Neural crest cell (in vitro differentiated cells): ENCODE measurements around the gene MEX3D. TPM values are rescaled to one million over a fixed set of nuclear protein-coding genes. Genes with fewer than 3 reads are reported as not detected.

Experiments
- DNase-seq: peaks from one replicate; pipeline ENCODE4 v3.0.0; 2021; ENCODE audit warnings: low read depth, mixed read lengths, low spot score
- H3K27ac Mint-ChIP-seq: one replicate; pipeline ENCODE4 v1.8.0; 2021; ENCODE audit warnings: mild to moderate bottlenecking, mixed read lengths; ENCODE audit not compliant: unreplicated experiment
- H3K27me3 Mint-ChIP-seq: 2 replicates; pipeline ENCODE4 v1.8.0; 2021; ENCODE audit warnings: low read depth, mild to moderate bottlenecking, mixed read lengths
- H3K36me3 Mint-ChIP-seq: 2 replicates; pipeline ENCODE4 v1.8.0; 2021; ENCODE audit warnings: low read depth, mild to moderate bottlenecking, mixed read lengths
- H3K4me1 Mint-ChIP-seq: 2 replicates; pipeline ENCODE4 v1.8.0; 2021; ENCODE audit warnings: mixed read lengths
- H3K4me3 Mint-ChIP-seq: one replicate; pipeline ENCODE4 v1.8.0; 2021; ENCODE audit warnings: mild to moderate bottlenecking, mixed read lengths
- H3K9me3 Mint-ChIP-seq: 2 replicates; pipeline ENCODE4 v1.8.0; 2021; ENCODE audit warnings: mixed read lengths
- CTCF ChIP-seq: fragments of 200-600 bp; sonication (generic); conservative IDR thresholded peaks from 2 replicates; pipeline ENCODE4 v1.5.0; 2021; ENCODE audit warnings: antibody characterized with exemption, mild to moderate bottlenecking
- total RNA-seq: library from RNA; stranded (reverse); gene quantifications from 2 replicates; pipeline ENCODE4 v1.2.1, GENCODE V29; 2021

MEX3D gene
- total RNA-seq, 1 donor from 2014 or later, result 103 TPM

DNA sequence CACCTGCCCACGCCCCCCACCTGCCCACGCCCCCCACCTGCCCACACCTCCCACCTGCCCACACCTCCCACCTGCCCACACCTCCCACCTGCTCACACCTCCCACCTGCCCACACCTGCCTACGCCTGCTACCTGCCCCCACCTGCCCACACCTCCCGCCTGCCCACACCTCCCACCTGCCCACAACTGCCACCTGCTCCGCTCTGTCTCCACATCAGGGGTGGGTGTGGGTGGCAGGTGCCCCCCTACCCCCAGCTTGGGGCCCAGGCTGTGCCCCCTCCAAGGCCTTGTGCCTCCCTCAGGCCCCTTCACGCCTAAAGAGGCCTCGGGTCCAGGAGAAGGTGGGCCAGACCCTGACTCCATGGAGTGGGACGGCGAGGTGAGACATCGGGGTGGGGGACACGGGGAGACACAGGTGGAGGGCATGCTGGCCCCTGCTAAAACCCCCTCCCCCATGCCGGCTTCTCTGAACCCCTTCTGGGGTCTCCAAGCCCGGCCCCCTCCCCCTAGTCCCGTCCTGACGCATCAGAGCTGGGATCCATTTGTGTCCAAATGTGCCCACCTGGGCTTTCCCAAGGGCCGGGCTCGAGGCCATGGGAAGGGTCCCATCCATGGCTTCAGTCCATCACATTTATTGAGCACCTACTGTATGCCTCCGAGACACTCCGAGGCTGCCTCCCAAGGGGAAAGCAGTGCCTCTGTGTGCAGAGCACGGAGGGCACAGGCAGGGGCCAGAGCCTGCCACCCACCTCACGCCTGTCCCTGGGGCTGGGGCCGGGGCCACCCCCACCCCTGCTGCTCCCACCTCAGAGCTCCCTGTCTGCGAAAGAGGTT is 39.3 kb downstream of the MEX3D start:
- Mint-ChIP-seq H3K27me3 (peaks cover 35% of the 10 kb centered on the region), H3K4me3 (no peak overlapping the region), H3K9me3 (no peaks in the 10 kb centered on the region), H3K36me3 (no peaks in the 10 kb centered on the region), H3K27ac (no peak overlapping the region), H3K4me1 (peaks cover 7% of the 10 kb centered on the region)
- TF ChIP-seq CTCF, result no peak
- no peak for DNase-seq

GRCh38 chr19:1527650-1528309 is 40.3 kb downstream of the MEX3D start:
- H3K27me3 Mint-ChIP-seq, result peaks cover 44% of the 10 kb centered on the region
- DNase-seq, result no peak
- peaks cover 7% of the 10 kb centered on the region for H3K4me1 Mint-ChIP-seq
- no peak for TF ChIP-seq CTCF
- H3K36me3 Mint-ChIP-seq, result no peaks in the 10 kb centered on the region
- H3K27ac Mint-ChIP-seq, result no peak overlapping the region
- H3K9me3 Mint-ChIP-seq, result no peaks in the 10 kb centered on the region
- no peak overlapping the region for H3K4me3 Mint-ChIP-seq

GRCh38 chr19:1526979-1527649 is 41.0 kb downstream of the MEX3D start:
- Mint-ChIP-seq H3K4me3 (no peak overlapping the region), H3K4me1 (peaks cover 7% of the 10 kb centered on the region), H3K9me3 (no peaks in the 10 kb centered on the region), H3K27ac (no peak overlapping the region), H3K36me3 (no peaks in the 10 kb centered on the region), H3K27me3 (peaks cover 48% of the 10 kb centered on the region)
- TF ChIP-seq CTCF, result no peak
- no peak for DNase-seq

GRCh38 chr19:1526066-1526778 is 41.9 kb downstream of the MEX3D start:
- H3K27ac Mint-ChIP-seq, result no peak overlapping the region
- peaks cover 7% of the 10 kb centered on the region for H3K4me1 Mint-ChIP-seq
- peaks cover 57% of the 10 kb centered on the region for H3K27me3 Mint-ChIP-seq
- H3K4me3 Mint-ChIP-seq, result no peak overlapping the region
- no peaks in the 10 kb centered on the region for H3K9me3 Mint-ChIP-seq
- TF ChIP-seq CTCF, result no peak
- no peaks in the 10 kb centered on the region for H3K36me3 Mint-ChIP-seq
- no peak for DNase-seq

DNA sequence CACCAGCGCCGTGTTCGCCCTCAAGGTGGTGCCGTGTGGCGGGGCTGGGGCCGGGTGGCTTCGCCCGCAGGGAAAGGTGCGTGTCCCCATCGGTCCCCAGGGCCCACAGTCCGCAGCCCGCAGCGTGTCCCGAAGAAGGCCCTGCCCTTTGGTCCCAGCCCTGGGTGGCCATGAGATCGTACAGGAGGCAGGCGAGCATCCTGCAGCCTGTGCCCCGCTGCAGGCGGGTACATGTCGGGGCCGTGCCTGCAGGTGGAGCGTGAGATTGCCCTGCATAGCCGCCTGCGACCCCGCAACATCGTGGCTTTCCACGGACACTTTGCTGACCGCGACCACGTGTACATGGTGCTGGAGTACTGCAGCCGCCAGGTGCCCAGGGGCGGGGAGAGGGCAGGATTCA is 42.8 kb downstream of the MEX3D start:
- no peaks in the 10 kb centered on the region for H3K36me3 Mint-ChIP-seq
- no peaks in the 10 kb centered on the region for H3K9me3 Mint-ChIP-seq
- H3K4me3 Mint-ChIP-seq, result no peak overlapping the region
- DNase-seq, result no peak
- TF ChIP-seq CTCF, result no peak
- H3K27ac Mint-ChIP-seq, result no peak overlapping the region
- peaks cover 7% of the 10 kb centered on the region for H3K4me1 Mint-ChIP-seq
- peaks cover 59% of the 10 kb centered on the region for H3K27me3 Mint-ChIP-seq
